ENCODE results near the gene RRAS.
A peak's percentile ranks its signal among the peaks of the same experiment; 100 is the strongest.

The RRAS gene

DNA sequence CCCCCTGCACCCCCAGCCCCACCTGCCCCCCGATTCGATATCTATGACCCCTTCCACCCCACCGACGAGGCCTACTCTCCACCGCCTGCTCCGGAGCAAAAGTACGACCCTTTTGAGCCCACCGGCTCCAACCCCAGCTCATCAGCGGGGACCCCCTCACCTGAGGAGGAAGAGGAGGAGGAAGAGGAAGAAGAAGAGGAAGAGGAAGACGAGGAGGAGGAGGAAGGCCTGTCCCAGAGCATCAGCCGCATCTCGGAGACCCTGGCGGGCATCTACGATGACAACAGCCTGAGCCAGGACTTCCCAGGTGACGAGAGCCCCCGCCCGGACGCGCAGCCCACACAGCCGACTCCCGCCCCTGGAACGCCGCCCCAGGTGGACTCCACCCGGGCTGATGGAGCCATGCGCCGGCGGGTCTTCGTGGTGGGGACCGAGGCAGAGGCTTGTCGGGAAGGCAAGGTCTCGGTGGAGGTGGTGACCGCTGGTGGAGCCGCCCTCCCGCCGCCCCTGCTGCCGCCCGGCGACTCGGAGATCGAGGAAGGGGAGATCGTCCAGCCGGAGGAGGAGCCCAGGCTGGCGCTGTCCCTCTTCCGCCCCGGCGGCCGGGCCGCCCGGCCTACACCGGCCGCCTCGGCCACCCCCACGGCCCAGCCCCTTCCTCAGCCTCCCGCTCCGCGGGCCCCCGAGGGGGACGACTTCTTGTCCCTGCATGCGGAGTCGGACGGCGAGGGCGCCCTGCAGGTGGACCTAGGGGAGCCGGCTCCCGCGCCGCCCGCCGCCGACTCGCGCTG, 11.3 kb upstream of the RRAS start:
- H3K27ac ChIP-seq = no peak overlapping the region
- TF ChIP-seq, protein P1, sequence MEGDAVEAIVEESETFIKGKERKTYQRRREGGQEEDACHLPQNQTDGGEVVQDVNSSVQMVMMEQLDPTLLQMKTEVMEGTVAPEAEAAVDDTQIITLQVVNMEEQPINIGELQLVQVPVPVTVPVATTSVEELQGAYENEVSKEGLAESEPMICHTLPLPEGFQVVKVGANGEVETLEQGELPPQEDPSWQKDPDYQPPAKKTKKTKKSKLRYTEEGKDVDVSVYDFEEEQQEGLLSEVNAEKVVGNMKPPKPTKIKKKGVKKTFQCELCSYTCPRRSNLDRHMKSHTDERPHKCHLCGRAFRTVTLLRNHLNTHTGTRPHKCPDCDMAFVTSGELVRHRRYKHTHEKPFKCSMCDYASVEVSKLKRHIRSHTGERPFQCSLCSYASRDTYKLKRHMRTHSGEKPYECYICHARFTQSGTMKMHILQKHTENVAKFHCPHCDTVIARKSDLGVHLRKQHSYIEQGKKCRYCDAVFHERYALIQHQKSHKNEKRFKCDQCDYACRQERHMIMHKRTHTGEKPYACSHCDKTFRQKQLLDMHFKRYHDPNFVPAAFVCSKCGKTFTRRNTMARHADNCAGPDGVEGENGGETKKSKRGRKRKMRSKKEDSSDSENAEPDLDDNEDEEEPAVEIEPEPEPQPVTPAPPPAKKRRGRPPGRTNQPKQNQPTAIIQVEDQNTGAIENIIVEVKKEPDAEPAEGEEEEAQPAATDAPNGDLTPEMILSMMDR (conservative IDR thresholded peaks at IDR 0.05; ENCODE audit: low read depth) = no peak
- DNase-seq (ENCODE audit: low spot score) = no peak
- POLR2A ChIA-PET (ENCODE audit: low non-redundant PET) = no interaction called here
- CTCF ChIA-PET = no interaction called here

DNA sequence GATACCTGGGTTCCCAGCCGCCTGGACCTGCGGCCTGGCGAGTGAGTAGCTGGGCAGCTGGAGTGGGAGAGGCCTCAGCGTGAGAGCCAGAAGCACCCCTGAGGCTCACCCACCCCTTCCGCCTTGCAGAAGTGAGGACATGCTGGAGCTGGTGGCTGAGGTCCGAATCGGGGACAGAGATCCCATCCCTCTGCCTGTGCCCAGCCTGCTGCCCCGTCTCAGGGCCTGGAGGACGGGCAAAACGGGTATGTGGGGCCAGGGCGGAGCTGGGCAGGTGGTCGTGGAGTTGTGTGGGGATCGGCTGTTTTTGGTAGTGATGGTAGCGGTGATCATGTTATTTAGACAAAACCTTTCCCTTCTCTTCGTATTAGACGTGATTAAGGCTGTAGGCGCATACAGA, 6.6 kb upstream of the RRAS start:
- ChIA-PET CTCF (interaction anchor here (0.7 kb wide), 1 partner anchor 26 kb away, joined by 4 read pairs; no protein-coding TSS in a partner anchor), POLR2A (ENCODE audit: low non-redundant PET) (no interaction called here)
- DNase-seq (ENCODE audit: low spot score) = no peak
- H3K27ac ChIP-seq = peak overlapping the region; percentile 31; the same call in 1 of the 2 replicates
- TF ChIP-seq, protein P1 (conservative IDR thresholded peaks at IDR 0.05; ENCODE audit: low read depth) = no peak

- no peak for DNase-seq (ENCODE audit: low spot score)
- ChIA-PET CTCF (interaction anchor here (0.5 kb wide), 1 partner anchor 23 kb away, joined by 4 read pairs; no protein-coding TSS in a partner anchor), POLR2A (ENCODE audit: low non-redundant PET) (no interaction called here)
- H3K27ac ChIP-seq = peak overlapping the region; percentile 31
- TF ChIP-seq, protein P1 (conservative IDR thresholded peaks at IDR 0.05; ENCODE audit: low read depth) = no peak
Observed at GRCh38 chr19:49645995-49646394, 6.1 kb upstream of the RRAS start.

DNA sequence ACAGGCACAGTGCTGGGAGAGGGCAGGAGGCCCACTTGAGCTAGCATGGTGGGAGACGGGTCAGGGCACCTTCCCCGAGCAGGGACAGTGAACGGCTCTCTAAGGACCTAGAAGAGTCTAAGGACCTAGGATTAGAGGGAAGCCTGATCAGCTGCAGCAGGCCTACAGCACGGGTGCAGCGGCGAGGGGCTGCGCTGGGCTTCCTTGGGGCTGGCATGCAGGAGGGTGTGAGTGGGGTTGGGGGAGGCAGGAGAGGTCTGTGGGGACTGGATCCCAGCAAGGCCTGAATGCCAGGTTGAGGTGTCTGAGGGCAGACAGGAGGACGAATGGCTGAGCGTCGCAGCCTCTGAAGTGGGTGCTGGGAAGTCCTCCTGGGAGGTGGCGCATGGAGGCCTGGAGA, 5.6 kb upstream of the RRAS start:
- ChIA-PET POLR2A (ENCODE audit: low non-redundant PET) (no interaction called here), CTCF (interaction anchor here (0.5 kb wide), 1 partner anchor 24 kb away, joined by 4 read pairs; no protein-coding TSS in a partner anchor)

GRCh38 chr19:49643466-49643865, 3.5 kb upstream of the RRAS start:
- POLR2A ChIA-PET (ENCODE audit: low non-redundant PET) = interaction anchor here (1.1 kb wide), 1 partner anchor 33 kb away, joined by 6 read pairs; no protein-coding TSS in a partner anchor
- H3K27ac ChIP-seq = no peak overlapping the region
- CTCF ChIA-PET = interaction anchor here (0.6 kb wide), 1 partner anchor 18 kb away, joined by 3 read pairs; no protein-coding TSS in a partner anchor
- TF ChIP-seq, protein P1 (conservative IDR thresholded peaks at IDR 0.05; ENCODE audit: low read depth) = no peak
- no peak for DNase-seq (ENCODE audit: low spot score)

More for the DNA sequence above, 5.6 kb upstream of the RRAS start:
- TF ChIP-seq, protein P1 (conservative IDR thresholded peaks at IDR 0.05; ENCODE audit: low read depth) = no peak
- DNase-seq (ENCODE audit: low spot score) = no peak
- peak overlapping the region; percentile 31 for H3K27ac ChIP-seq

- CTCF ChIA-PET = no interaction called here
- TF ChIP-seq, protein P1 (conservative IDR thresholded peaks at IDR 0.05; ENCODE audit: low read depth) = no peak
- H3K27ac ChIP-seq = peak overlapping the region; percentile 100
- POLR2A ChIA-PET (ENCODE audit: low non-redundant PET) = interaction anchor here (0.6 to 1.6 kb wide), 4 partner anchors 34 to 64 kb away, joined by 3 to 4 read pairs (median 4); partner anchors contain the start of genes NOSIP and PRMT1
- DNase-seq (ENCODE audit: low spot score) = no peak
Observed at GRCh38 chr19:49642492-49643035, 2.6 kb upstream of the RRAS start.
